Transverse colon (tissue), 4 donors: ENCODE results near the gene GPHN. TPM values are rescaled to one million over a fixed set of nuclear protein-coding genes. Genes with fewer than 3 reads are reported as not detected.

Experiments used
- DNase-seq: peaks from one replicate; pipeline ENCODE4 v3.0.0-alpha.2; 2019
- H3K27ac ChIP-seq, 4 donors: fragments of 200-600 bp; sonication (generic); 2 replicates each; pipeline ENCODE4 v1.5.1; 2016 to 2018; ENCODE audit warnings: inconsistent platforms in 4 of 4
- H3K27me3 ChIP-seq: fragments of 200-600 bp; sonication (generic); 2 replicates; pipeline ENCODE4 v1.5.1; 2017; ENCODE audit warnings: inconsistent platforms
- H3K36me3 ChIP-seq, 4 donors: fragments of 200-600 bp; sonication (generic); 2 replicates each; pipeline ENCODE4 v1.5.1; 2017 to 2019; ENCODE audit warnings: inconsistent platforms in 4 of 4
- H3K4me1 ChIP-seq, 4 donors: fragments of 200-600 bp; sonication (generic); 2 replicates each; pipeline ENCODE4 v1.5.1; 2017 to 2020; ENCODE audit warnings: inconsistent platforms in 4 of 4
- H3K4me3 ChIP-seq, 4 donors: fragments of 200-600 bp; sonication (generic); 1 replicate in 1 of 4; 2 replicates in 3 of 4; pipeline versions ENCODE4 v1.5.1 to v1.6.1; 2017 to 2019; ENCODE audit warnings: inconsistent platforms in 4 of 4
- H3K9me3 ChIP-seq, 2 donors: fragments of 200-600 bp; sonication (generic); 2 replicates each; pipeline ENCODE4 v1.5.1; 2017 to 2019; ENCODE audit warnings: inconsistent platforms in 2 of 2
- EP300 ChIP-seq: sonication (generic); formaldehyde crosslinking; IDR thresholded peaks from one replicate; pipeline ENCODE4 v1.6.1; 2017; ENCODE audit warnings: antibody characterized with exemption, low read depth
- POLR2AphosphoS5 ChIP-seq, 3 donors: sonication (generic); formaldehyde crosslinking; IDR thresholded peaks; one replicate each; pipeline ENCODE4 v1.6.1; 2016; ENCODE audit warnings: antibody characterized with exemption in 3 of 3
- WGBS, 2 donors: methylation state at CpG; one replicate each; pipeline ENCODE4 v1.1.5; 2018; ENCODE audit warnings: low coverage in 1 of 2; 5-methylcytosine and 5-hydroxymethylcytosine counted together
- in situ Hi-C, 4 donors: fragments of 200-750 bp; cut with MboI; loops; one replicate each; pipeline versions ENCODE4 v1.15.0 to v1.15.1; 2017; ENCODE audit warnings: low sequenced_read_pairs in 3 of 4, low pct_ligation_motif_present in 1 of 4, low pct_unique_long_range_greater_than_20kb in 1 of 4
- intact Hi-C: fragments of 100-400 bp; cut with DNase I; formaldehyde crosslinking; loops from one replicate; pipeline ENCODE4 v1.15.1; 2023; ENCODE audit warnings: low total_unique reads
- total RNA-seq, 4 donors: library from RNA; depleted of rRNA; stranded (reverse); fragments of >200 nt; gene quantifications; one replicate each; pipeline ENCODE4 v1.1.0, GENCODE V29; 2016
- TF ChIP-seq, protein P1 (sequence below), 5 experiments: fragments of 200-600 bp in 3 of 5; fragments of 450-650 bp in 2 of 5; sonication (generic) in 3 of 5; IDR thresholded peaks; 1 replicate in 2 of 5; 2 replicates in 3 of 5; pipeline ENCODE4 v1.5.1; 2016 to 2017; ENCODE audit warnings: antibody characterized with exemption in 5 of 5, inconsistent platforms in 3 of 5, mild to moderate bottlenecking in 2 of 5, moderate library complexity in 1 of 5

Gene GPHN
- total RNA-seq, 4 donors from 2014 or later: 8.6 to 59.7 (median 23.6) TPM

DNA sequence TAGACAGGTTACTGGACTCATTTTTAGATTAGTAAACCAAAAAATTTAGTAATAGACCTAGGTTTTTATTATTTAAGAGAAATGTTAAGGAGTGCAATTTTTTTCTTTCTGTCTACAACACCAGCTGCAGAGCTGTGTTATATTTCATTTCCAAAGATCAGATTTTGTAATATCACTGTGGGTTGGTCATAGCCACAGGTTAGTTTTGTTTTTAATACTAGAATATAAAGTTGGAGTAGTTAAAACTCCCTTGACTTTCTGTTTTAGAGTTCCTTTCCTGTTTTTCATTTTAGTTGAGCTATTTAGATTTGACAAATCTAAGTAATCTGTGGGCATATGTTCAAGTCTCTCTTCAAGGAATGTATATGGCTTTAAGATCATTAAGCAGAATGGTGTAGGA is 650.6 kb downstream of the GPHN start:
- no peak for TF ChIP-seq POLR2AphosphoS5 (IDR thresholded peaks at IDR 0.05)
- intact Hi-C loops (loop anchor here (10.0 kb wide), 1 partner anchor 1826 kb away; no protein-coding TSS in a partner anchor), in situ Hi-C loops (no loop called here)
- no peaks in the 10 kb centered on the region for H3K9me3 ChIP-seq
- no peaks in the 10 kb centered on the region for H3K27me3 ChIP-seq
- H3K4me1 ChIP-seq: no peaks in the 10 kb centered on the region
- H3K36me3 ChIP-seq: no peaks in the 10 kb centered on the region
- no peak for DNase-seq
- no peak overlapping the region for H3K27ac ChIP-seq
- no peak overlapping the region for H3K4me3 ChIP-seq

GRCh38 chr14:67162385-67162784 is 654.4 kb downstream of the GPHN start:
- in situ Hi-C loops (loop anchor here in 3 of 4 donors (5.0 to 10.0 kb wide), 3 partner anchors 122 to 132 kb away; no protein-coding TSS in a partner anchor), intact Hi-C loops (no loop called here)
- TF ChIP-seq, protein P1, sequence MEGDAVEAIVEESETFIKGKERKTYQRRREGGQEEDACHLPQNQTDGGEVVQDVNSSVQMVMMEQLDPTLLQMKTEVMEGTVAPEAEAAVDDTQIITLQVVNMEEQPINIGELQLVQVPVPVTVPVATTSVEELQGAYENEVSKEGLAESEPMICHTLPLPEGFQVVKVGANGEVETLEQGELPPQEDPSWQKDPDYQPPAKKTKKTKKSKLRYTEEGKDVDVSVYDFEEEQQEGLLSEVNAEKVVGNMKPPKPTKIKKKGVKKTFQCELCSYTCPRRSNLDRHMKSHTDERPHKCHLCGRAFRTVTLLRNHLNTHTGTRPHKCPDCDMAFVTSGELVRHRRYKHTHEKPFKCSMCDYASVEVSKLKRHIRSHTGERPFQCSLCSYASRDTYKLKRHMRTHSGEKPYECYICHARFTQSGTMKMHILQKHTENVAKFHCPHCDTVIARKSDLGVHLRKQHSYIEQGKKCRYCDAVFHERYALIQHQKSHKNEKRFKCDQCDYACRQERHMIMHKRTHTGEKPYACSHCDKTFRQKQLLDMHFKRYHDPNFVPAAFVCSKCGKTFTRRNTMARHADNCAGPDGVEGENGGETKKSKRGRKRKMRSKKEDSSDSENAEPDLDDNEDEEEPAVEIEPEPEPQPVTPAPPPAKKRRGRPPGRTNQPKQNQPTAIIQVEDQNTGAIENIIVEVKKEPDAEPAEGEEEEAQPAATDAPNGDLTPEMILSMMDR (IDR thresholded peaks at IDR 0.05): no peak
- no peak for TF ChIP-seq POLR2AphosphoS5 (IDR thresholded peaks at IDR 0.05)
- DNase-seq: no peak
- Histone ChIP-seq H3K36me3 (no peaks in the 10 kb centered on the region), H3K4me1 (no peaks in the 10 kb centered on the region), H3K27me3 (no peaks in the 10 kb centered on the region), H3K27ac (no peak overlapping the region), H3K4me3 (no peak overlapping the region), H3K9me3 (no peaks in the 10 kb centered on the region)
- WGBS, 2 donors: 88 to 92% methylated on average over 4 of the region's 4 CpGs

DNA sequence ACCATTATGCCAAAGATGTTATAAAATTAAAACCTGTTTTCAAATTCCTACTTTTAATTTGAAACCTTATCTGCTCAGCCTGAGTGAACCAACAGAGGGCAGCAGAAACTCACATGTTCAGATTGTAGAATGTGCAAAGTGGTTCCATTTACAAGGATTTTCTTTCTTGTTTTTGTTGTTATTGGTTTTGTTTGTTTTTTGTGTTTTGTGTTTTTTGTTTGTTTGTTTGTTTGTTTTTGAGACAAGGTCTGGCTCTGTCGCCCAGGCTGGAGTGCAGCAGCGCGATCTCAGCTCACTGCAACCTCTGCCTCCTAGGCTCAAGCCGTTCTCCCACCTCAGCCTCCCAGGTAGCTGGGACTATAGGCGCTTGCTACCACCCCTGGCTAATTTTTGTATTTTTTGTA is 658.5 kb downstream of the GPHN start:
- no peak overlapping the region for H3K4me3 ChIP-seq
- TF ChIP-seq, protein P1 (IDR thresholded peaks at IDR 0.05): peak; percentile 77 to 82 (median 80)
- no peak for TF ChIP-seq POLR2AphosphoS5 (IDR thresholded peaks at IDR 0.05)
- 86% methylated on average over 5 of the region's 5 CpGs; no CpG with 5 or more reads in 1 of the 2 donors for WGBS, 2 donors
- no peak overlapping the region for H3K27ac ChIP-seq
- H3K9me3 ChIP-seq: no peaks in the 10 kb centered on the region
- no peaks in the 10 kb centered on the region for H3K36me3 ChIP-seq
- intact Hi-C loops: loop anchor here (5.0 kb wide), 1 partner anchor 121 kb away; no protein-coding TSS in a partner anchor
- H3K4me1 ChIP-seq: peaks cover 0 to 8% (median 0%) of the 10 kb centered on the region in 4 donors
- in situ Hi-C loops: loop anchor here in 3 of 4 donors (5.0 to 10.0 kb wide), 3 partner anchors 116 to 128 kb away; no protein-coding TSS in a partner anchor
- peak; percentile 32 for DNase-seq
- H3K27me3 ChIP-seq: no peaks in the 10 kb centered on the region

DNA sequence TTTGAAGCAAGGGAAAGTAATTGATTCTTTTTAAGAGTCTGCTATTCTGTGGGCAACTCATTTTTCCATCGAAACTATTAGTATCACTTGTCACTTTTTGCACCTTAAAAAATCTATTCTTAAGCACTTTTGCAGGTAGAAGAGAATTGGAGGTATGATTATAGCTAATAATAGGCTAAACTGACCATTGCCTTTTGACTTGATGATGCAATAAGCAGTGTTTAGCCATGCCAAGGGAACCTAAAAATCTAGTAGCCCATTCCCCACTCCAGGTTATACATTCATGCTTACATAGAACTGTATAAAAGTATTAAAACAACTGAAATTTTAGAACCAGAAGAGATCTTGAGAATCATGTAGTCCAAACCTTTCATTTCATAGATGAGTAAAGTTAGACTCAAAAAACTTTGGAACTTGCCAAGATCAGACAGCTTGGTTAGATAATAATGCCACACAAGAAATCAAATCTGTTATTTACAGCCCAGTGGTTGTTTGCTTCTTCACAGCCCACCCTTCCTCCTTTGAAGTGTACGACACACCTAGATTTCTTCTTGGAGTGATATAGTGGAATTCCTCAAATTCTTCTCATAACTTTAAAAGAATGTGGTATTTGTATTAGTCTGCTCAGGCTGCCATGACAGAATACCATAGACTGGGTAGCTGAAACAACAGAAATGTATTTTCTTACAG is 659.6 kb downstream of the GPHN start:
- TF ChIP-seq, protein P1 (IDR thresholded peaks at IDR 0.05): no peak
- TF ChIP-seq EP300 (no peak), POLR2AphosphoS5 (IDR thresholded peaks at IDR 0.05) (no peak)
- H3K27me3 ChIP-seq: no peaks in the 10 kb centered on the region
- DNase-seq: no peak
- peaks cover 0 to 8% (median 0%) of the 10 kb centered on the region in 4 donors for H3K4me1 ChIP-seq
- H3K27ac ChIP-seq: no peak overlapping the region
- in situ Hi-C loops: loop anchor here in 3 of 4 donors (5.0 to 10.0 kb wide), 3 partner anchors 115 to 127 kb away; no protein-coding TSS in a partner anchor
- intact Hi-C loops: loop anchor here (5.0 kb wide), 1 partner anchor 120 kb away; no protein-coding TSS in a partner anchor
- WGBS, 2 donors: 91 to 96% methylated on average over 2 of the region's 2 CpGs
- no peaks in the 10 kb centered on the region for H3K9me3 ChIP-seq
- no peak overlapping the region for H3K4me3 ChIP-seq
- H3K36me3 ChIP-seq: no peaks in the 10 kb centered on the region
